Thoracic aorta (tissue), 2 donors: ENCODE measurements around the gene COL15A1. TPM values are rescaled to one million over a fixed set of nuclear protein-coding genes. Genes with fewer than 3 reads are reported as not detected.

Experiments used
- ATAC-seq: fragments of 150-250 bp; one replicate; pipeline ENCODE4 v1.8.0; 2017; ENCODE audit warnings: low read depth; ENCODE audit not compliant: insufficient number of reproducible peaks, low FRiP score
- DNase-seq: peaks from one replicate; pipeline ENCODE4 v3.0.0-alpha.2; 2020; ENCODE audit warnings: low spot score
- H3K27ac ChIP-seq, 2 donors: fragments of 200-600 bp; sonication (generic); 1 replicate in 1 of 2; 2 replicates in 1 of 2; pipeline ENCODE4 v1.5.1; 2016; ENCODE audit warnings: mild to moderate bottlenecking in 2 of 2, moderate library complexity in 2 of 2
- H3K27me3 ChIP-seq: fragments of 200-600 bp; sonication (generic); replicated peaks from 2 replicates; pipeline ENCODE4 v1.6.0; 2016; ENCODE audit warnings: mild to moderate bottlenecking; ENCODE audit not compliant: insufficient read depth
- H3K36me3 ChIP-seq: fragments of 200-600 bp; sonication (generic); one replicate; pipeline ENCODE4 v1.5.1; 2016
- H3K4me1 ChIP-seq, 2 donors: fragments of 200-600 bp; sonication (generic); 1 replicate in 1 of 2; 2 replicates in 1 of 2; pipeline versions ENCODE4 v1.5.1 to v1.6.0; 2016; ENCODE audit warnings: low read depth in 2 of 2, mild to moderate bottlenecking in 1 of 2; ENCODE audit not compliant: control insufficient read depth in 1 of 2
- H3K4me3 ChIP-seq: fragments of 200-600 bp; sonication (generic); 2 replicates; pipeline ENCODE4 v1.5.1; 2016; ENCODE audit warnings: mild to moderate bottlenecking
- H3K9me3 ChIP-seq: fragments of 200-600 bp; sonication (generic); 2 replicates; pipeline ENCODE4 v1.5.1; 2016
- CTCF ChIP-seq: fragments of 200-600 bp; sonication (generic); IDR thresholded peaks from one replicate; pipeline ENCODE4 v1.5.1; 2019; ENCODE audit warnings: antibody characterized with exemption
- total RNA-seq, 2 donors: library from RNA; depleted of rRNA; stranded (reverse); fragments of >200 nt; gene quantifications; one replicate each; pipeline versions ENCODE4 v1.1.0 to v1.2.3, GENCODE V29; 2016

COL15A1 gene
- total RNA-seq, 2 donors from 2014 or later = 23.3 to 70.4 TPM

DNA sequence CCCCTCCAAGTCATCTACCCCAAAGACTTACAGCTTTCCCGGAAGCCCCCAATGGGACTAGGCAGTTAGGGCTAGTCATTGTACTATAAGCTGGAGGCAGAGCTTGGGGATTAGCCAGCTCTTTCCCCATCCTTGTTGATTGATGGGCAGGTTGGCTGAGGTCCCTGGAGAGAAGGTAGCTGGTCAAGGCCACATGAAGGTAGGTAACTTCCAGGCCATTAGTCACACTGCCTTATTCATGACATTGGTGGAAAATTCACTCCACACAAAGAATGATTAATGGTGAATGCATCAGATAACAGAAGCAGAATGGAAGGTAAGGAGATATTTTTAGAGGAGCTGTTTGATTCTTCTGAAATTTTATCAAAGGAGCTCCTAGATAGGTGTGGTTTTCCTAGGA is 111.7 kb downstream of the COL15A1 start:
- Histone ChIP-seq H3K36me3 (no peaks in the 10 kb centered on the region), H3K9me3 (no peaks in the 10 kb centered on the region), H3K4me3 (no peak overlapping the region), H3K4me1 (peaks cover 0 to 11% of the 10 kb centered on the region in 2 donors), H3K27ac (no peak overlapping the region), H3K27me3 (no peaks in the 10 kb centered on the region)
- TF ChIP-seq CTCF = no peak
- DNase-seq (no peak), ATAC-seq (no peak)

GRCh38 chr9:99056186-99056585 is 112.5 kb downstream of the COL15A1 start:
- H3K4me1 ChIP-seq = peaks cover 0 to 11% of the 10 kb centered on the region in 2 donors
- DNase-seq (no peak), ATAC-seq (no peak)
- no peak overlapping the region for H3K27ac ChIP-seq
- H3K27me3 ChIP-seq = no peaks in the 10 kb centered on the region
- H3K9me3 ChIP-seq = no peaks in the 10 kb centered on the region
- H3K36me3 ChIP-seq = no peaks in the 10 kb centered on the region
- no peak for TF ChIP-seq CTCF
- no peak overlapping the region for H3K4me3 ChIP-seq

GRCh38 chr9:99056886-99057664 is 113.4 kb downstream of the COL15A1 start:
- H3K4me3 ChIP-seq = no peak overlapping the region
- ATAC-seq (no peak), DNase-seq (no peak)
- no peak overlapping the region for H3K27ac ChIP-seq
- H3K9me3 ChIP-seq = no peaks in the 10 kb centered on the region
- H3K36me3 ChIP-seq = no peaks in the 10 kb centered on the region
- no peak for TF ChIP-seq CTCF
- H3K27me3 ChIP-seq = no peaks in the 10 kb centered on the region
- peaks cover 0 to 11% of the 10 kb centered on the region in 2 donors for H3K4me1 ChIP-seq

GRCh38 chr9:99057665-99058625 is 114.2 kb downstream of the COL15A1 start:
- no peak overlapping the region for H3K27ac ChIP-seq
- peaks cover 0 to 11% of the 10 kb centered on the region in 2 donors for H3K4me1 ChIP-seq
- no peaks in the 10 kb centered on the region for H3K36me3 ChIP-seq
- H3K27me3 ChIP-seq = no peaks in the 10 kb centered on the region
- no peak for TF ChIP-seq CTCF
- H3K4me3 ChIP-seq = no peak overlapping the region
- no peaks in the 10 kb centered on the region for H3K9me3 ChIP-seq
- DNase-seq = no peak
- ATAC-seq = no peak
